H1 (cell line): Measurements from ENCODE around the gene ADCY5. TPM values are rescaled to one million over a fixed set of nuclear protein-coding genes. Genes with fewer than 3 reads are reported as not detected.

ENCODE experiments used
- BRCA1 ChIP-seq: IDR thresholded peaks from 2 replicates; pipeline ENCODE4 v1.6.1; 2012; ENCODE audit warnings: low read depth, low read length, improper control_type of control experiment
- MAFK ChIP-seq: IDR thresholded peaks from 2 replicates; pipeline ENCODE4 v1.6.1; 2012; ENCODE audit warnings: low read depth, mild to moderate bottlenecking, improper control_type of control experiment, low read length
- SIRT6 ChIP-seq: IDR thresholded peaks from one replicate; pipeline ENCODE4 v1.7.1; 2012; ENCODE audit warnings: low read length, inconsistent platforms
- SP4 ChIP-seq: IDR thresholded peaks from 2 replicates; pipeline ENCODE4 v1.6.1; 2012; ENCODE audit warnings: low read length, inconsistent platforms
- TAF1 ChIP-seq: IDR thresholded peaks from 2 replicates; pipeline ENCODE4 v1.6.1; 2011; ENCODE audit warnings: mild to moderate bottlenecking, low read depth, low read length
- polyA plus RNA-seq, 7 experiments: library from polyadenylated mRNA; depleted of rRNA in 3 of 7; stranded (reverse) in 5 of 7; unstranded in 2 of 7; fragments of >200 nt in 5 of 7; fragments of 200-250 nt in 2 of 7; gene quantifications; 1 replicate in 5 of 7; 2 replicates in 1 of 7; 4 replicates in 1 of 7; pipeline versions ENCODE4 v1.2.1 to v1.2.3, GENCODE V29; 2011 to 2013; ENCODE audit warnings: missing spikeins in 2 of 7, mixed read lengths in 2 of 7
- total RNA-seq: library from RNA; stranded (reverse); fragmentation: NEBNext Ultra II Directional; extraction: Animal tissue kit (Norgen Biotek cat#: 25700); gene quantifications from 2 replicates; pipeline ENCODE4 v1.2.1, GENCODE V29; 2021
- TF ChIP-seq, protein P1 (sequence below): fragments of 300-600 bp; sonication (generic); IDR thresholded peaks from 2 replicates; pipeline ENCODE4 v1.7.1; 2012; ENCODE audit warnings: low read length, moderate library complexity, mild to moderate bottlenecking, inconsistent platforms; ENCODE audit not compliant: insufficient replicate concordance
- TF ChIP-seq, protein P2 (sequence below): IDR thresholded peaks from 2 replicates; pipeline ENCODE4 v1.6.1; 2012; ENCODE audit warnings: low read length, inconsistent platforms
- TF ChIP-seq, protein P3 (sequence below): IDR thresholded peaks from 2 replicates; pipeline ENCODE4 v1.6.1; 2011; ENCODE audit warnings: low read length, improper control_type of control experiment

Gene ADCY5
- total and polyA plus RNA-seq, 2 of the 8 experiments (the other 6 are each of a cell fraction or from before 2014, with no cell fraction given) = 18.9 to 40.8 TPM

- TF ChIP-seq, protein P1, sequence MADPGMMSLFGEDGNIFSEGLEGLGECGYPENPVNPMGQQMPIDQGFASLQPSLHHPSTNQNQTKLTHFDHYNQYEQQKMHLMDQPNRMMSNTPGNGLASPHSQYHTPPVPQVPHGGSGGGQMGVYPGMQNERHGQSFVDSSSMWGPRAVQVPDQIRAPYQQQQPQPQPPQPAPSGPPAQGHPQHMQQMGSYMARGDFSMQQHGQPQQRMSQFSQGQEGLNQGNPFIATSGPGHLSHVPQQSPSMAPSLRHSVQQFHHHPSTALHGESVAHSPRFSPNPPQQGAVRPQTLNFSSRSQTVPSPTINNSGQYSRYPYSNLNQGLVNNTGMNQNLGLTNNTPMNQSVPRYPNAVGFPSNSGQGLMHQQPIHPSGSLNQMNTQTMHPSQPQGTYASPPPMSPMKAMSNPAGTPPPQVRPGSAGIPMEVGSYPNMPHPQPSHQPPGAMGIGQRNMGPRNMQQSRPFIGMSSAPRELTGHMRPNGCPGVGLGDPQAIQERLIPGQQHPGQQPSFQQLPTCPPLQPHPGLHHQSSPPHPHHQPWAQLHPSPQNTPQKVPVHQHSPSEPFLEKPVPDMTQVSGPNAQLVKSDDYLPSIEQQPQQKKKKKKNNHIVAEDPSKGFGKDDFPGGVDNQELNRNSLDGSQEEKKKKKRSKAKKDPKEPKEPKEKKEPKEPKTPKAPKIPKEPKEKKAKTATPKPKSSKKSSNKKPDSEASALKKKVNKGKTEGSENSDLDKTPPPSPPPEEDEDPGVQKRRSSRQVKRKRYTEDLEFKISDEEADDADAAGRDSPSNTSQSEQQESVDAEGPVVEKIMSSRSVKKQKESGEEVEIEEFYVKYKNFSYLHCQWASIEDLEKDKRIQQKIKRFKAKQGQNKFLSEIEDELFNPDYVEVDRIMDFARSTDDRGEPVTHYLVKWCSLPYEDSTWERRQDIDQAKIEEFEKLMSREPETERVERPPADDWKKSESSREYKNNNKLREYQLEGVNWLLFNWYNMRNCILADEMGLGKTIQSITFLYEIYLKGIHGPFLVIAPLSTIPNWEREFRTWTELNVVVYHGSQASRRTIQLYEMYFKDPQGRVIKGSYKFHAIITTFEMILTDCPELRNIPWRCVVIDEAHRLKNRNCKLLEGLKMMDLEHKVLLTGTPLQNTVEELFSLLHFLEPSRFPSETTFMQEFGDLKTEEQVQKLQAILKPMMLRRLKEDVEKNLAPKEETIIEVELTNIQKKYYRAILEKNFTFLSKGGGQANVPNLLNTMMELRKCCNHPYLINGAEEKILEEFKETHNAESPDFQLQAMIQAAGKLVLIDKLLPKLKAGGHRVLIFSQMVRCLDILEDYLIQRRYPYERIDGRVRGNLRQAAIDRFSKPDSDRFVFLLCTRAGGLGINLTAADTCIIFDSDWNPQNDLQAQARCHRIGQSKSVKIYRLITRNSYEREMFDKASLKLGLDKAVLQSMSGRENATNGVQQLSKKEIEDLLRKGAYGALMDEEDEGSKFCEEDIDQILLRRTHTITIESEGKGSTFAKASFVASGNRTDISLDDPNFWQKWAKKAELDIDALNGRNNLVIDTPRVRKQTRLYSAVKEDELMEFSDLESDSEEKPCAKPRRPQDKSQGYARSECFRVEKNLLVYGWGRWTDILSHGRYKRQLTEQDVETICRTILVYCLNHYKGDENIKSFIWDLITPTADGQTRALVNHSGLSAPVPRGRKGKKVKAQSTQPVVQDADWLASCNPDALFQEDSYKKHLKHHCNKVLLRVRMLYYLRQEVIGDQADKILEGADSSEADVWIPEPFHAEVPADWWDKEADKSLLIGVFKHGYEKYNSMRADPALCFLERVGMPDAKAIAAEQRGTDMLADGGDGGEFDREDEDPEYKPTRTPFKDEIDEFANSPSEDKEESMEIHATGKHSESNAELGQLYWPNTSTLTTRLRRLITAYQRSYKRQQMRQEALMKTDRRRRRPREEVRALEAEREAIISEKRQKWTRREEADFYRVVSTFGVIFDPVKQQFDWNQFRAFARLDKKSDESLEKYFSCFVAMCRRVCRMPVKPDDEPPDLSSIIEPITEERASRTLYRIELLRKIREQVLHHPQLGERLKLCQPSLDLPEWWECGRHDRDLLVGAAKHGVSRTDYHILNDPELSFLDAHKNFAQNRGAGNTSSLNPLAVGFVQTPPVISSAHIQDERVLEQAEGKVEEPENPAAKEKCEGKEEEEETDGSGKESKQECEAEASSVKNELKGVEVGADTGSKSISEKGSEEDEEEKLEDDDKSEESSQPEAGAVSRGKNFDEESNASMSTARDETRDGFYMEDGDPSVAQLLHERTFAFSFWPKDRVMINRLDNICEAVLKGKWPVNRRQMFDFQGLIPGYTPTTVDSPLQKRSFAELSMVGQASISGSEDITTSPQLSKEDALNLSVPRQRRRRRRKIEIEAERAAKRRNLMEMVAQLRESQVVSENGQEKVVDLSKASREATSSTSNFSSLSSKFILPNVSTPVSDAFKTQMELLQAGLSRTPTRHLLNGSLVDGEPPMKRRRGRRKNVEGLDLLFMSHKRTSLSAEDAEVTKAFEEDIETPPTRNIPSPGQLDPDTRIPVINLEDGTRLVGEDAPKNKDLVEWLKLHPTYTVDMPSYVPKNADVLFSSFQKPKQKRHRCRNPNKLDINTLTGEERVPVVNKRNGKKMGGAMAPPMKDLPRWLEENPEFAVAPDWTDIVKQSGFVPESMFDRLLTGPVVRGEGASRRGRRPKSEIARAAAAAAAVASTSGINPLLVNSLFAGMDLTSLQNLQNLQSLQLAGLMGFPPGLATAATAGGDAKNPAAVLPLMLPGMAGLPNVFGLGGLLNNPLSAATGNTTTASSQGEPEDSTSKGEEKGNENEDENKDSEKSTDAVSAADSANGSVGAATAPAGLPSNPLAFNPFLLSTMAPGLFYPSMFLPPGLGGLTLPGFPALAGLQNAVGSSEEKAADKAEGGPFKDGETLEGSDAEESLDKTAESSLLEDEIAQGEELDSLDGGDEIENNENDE = no peak
- TF ChIP-seq SIRT6 (no peak), SP4 (no peak), BRCA1 (no peak), MAFK (no peak), TAF1 (no peak)
- TF ChIP-seq, protein P2, sequence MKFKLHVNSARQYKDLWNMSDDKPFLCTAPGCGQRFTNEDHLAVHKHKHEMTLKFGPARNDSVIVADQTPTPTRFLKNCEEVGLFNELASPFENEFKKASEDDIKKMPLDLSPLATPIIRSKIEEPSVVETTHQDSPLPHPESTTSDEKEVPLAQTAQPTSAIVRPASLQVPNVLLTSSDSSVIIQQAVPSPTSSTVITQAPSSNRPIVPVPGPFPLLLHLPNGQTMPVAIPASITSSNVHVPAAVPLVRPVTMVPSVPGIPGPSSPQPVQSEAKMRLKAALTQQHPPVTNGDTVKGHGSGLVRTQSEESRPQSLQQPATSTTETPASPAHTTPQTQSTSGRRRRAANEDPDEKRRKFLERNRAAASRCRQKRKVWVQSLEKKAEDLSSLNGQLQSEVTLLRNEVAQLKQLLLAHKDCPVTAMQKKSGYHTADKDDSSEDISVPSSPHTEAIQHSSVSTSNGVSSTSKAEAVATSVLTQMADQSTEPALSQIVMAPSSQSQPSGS = no peak
- TF ChIP-seq, protein P3, sequence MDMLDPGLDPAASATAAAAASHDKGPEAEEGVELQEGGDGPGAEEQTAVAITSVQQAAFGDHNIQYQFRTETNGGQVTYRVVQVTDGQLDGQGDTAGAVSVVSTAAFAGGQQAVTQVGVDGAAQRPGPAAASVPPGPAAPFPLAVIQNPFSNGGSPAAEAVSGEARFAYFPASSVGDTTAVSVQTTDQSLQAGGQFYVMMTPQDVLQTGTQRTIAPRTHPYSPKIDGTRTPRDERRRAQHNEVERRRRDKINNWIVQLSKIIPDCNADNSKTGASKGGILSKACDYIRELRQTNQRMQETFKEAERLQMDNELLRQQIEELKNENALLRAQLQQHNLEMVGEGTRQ = no peak
Measured at GRCh38 chr3:123299581-123299980, 149.3 kb downstream of the ADCY5 start (continued).
